GM23338 (cell line): ENCODE data around the gene SLC6A1. TPM values are rescaled to one million over a fixed set of nuclear protein-coding genes. Genes with fewer than 3 reads are reported as not detected.

Experiments used
- ATAC-seq: fragments of 200-7000 bp; cut with Tn5 transposase; 3 replicates; pipeline ENCODE4 v1.9.1; 2020
- DNase-seq: peaks from one replicate; pipeline ENCODE4 v3.0.0-alpha.2; 2015; ENCODE audit warnings: low spot score
- H2AFZ ChIP-seq: fragments of 200-600 bp; sonication (generic); 2 replicates; pipeline ENCODE4 v1.8.0; 2016; ENCODE audit warnings: antibody characterized with exemption, mild to moderate bottlenecking, moderate library complexity
- H3F3A ChIP-seq: fragments of 200-600 bp; sonication (generic); replicated peaks from 2 replicates; pipeline ENCODE4 v1.8.0; 2017; ENCODE audit warnings: antibody characterized with exemption, mixed run types, low read depth
- H3K27ac ChIP-seq: fragments of 200-600 bp; sonication (generic); 2 replicates; pipeline ENCODE4 v1.6.1; 2016; ENCODE audit warnings: low read depth
- H3K27me3 ChIP-seq: fragments of 200-600 bp; sonication (generic); 2 replicates; pipeline ENCODE4 v1.8.0; 2016; ENCODE audit warnings: mild to moderate bottlenecking, mixed run types, moderate library complexity; ENCODE audit not compliant: insufficient read depth
- H3K36me3 ChIP-seq: fragments of 200-600 bp; sonication (generic); 2 replicates; pipeline ENCODE4 v1.8.0; 2016; ENCODE audit warnings: mild to moderate bottlenecking; ENCODE audit not compliant: insufficient read depth
- H3K4me1 ChIP-seq: fragments of 200-600 bp; sonication (generic); 2 replicates; pipeline ENCODE4 v1.8.0; 2016; ENCODE audit warnings: mild to moderate bottlenecking, moderate library complexity; ENCODE audit not compliant: insufficient read depth
- H3K4me2 ChIP-seq: fragments of 200-600 bp; sonication (generic); 2 replicates; pipeline ENCODE4 v1.7.1; 2017; ENCODE audit warnings: mixed run types
- H3K4me3 ChIP-seq: fragments of 200-600 bp; sonication (generic); 2 replicates; pipeline ENCODE4 v1.6.1; 2016; ENCODE audit warnings: mixed run types
- H3K79me2 ChIP-seq: fragments of 200-600 bp; sonication (generic); replicated peaks from 2 replicates; pipeline ENCODE4 v1.8.0; 2017; ENCODE audit warnings: mild to moderate bottlenecking; ENCODE audit not compliant: insufficient read depth
- H3K9me2 ChIP-seq: fragments of 200-600 bp; sonication (generic); 2 replicates; pipeline ENCODE4 v1.8.0; 2017; ENCODE audit not compliant: insufficient read depth
- H4K20me1 ChIP-seq: fragments of 200-600 bp; sonication (generic); replicated peaks from 2 replicates; pipeline ENCODE4 v1.8.0; 2017; ENCODE audit warnings: mild to moderate bottlenecking; ENCODE audit not compliant: insufficient read depth
- H3K27ac Mint-ChIP-seq: 2 replicates; pipeline ENCODE4 v1.8.0; 2020; ENCODE audit warnings: inconsistent platforms, mild to moderate bottlenecking, moderate library complexity, mixed read lengths
- H3K27me3 Mint-ChIP-seq: 3 replicates; pipeline ENCODE4 v1.8.0; 2022; ENCODE audit warnings: low read depth, mild to moderate bottlenecking, moderate library complexity, mixed read lengths, inconsistent platforms; ENCODE audit not compliant: insufficient read depth, poor library complexity
- H3K36me3 Mint-ChIP-seq: 3 replicates; pipeline ENCODE4 v1.8.0; 2021; ENCODE audit warnings: low read depth, mild to moderate bottlenecking, inconsistent platforms, moderate library complexity, mixed read lengths
- H3K4me1 Mint-ChIP-seq: 3 replicates; pipeline ENCODE4 v1.8.0; 2020; ENCODE audit warnings: mild to moderate bottlenecking, inconsistent platforms, mixed read lengths
- H3K4me3 Mint-ChIP-seq: 3 replicates; pipeline ENCODE4 v1.8.0; 2021; ENCODE audit warnings: moderate library complexity, mild to moderate bottlenecking, inconsistent platforms, mixed read lengths
- H3K9me3 Mint-ChIP-seq: 3 replicates; pipeline ENCODE4 v1.8.0; 2020; ENCODE audit warnings: moderate library complexity, mild to moderate bottlenecking, inconsistent platforms, mixed read lengths
- CREB1 ChIP-seq: fragments of 250-450 bp; sonication (Bioruptor Pico); IDR thresholded peaks from 2 replicates; pipeline ENCODE4 v1.5.0; 2020; ENCODE audit warnings: low read depth, mild to moderate bottlenecking, moderate library complexity
- CTCF ChIP-seq, 2 experiments: fragments of 200-600 bp in 1 of 2; sonication (generic) in 1 of 2; conservative IDR thresholded peaks; 2 replicates each; pipeline versions ENCODE4 v1.5.1 to v1.6.1; 2016 to 2017; ENCODE audit warnings: antibody characterized with exemption in 2 of 2, low read depth in 2 of 2, mild to moderate bottlenecking in 2 of 2, moderate library complexity in 1 of 2
- ETS1 ChIP-seq: IDR thresholded peaks from 2 replicates; pipeline ENCODE4 v1.6.1; 2016; ENCODE audit warnings: antibody characterized with exemption
- EZH2 ChIP-seq: fragments of 200-600 bp; sonication (generic); IDR thresholded peaks from one replicate; pipeline ENCODE4 v1.8.0; 2017; ENCODE audit warnings: antibody characterized with exemption, mild to moderate bottlenecking, low read depth; ENCODE audit not compliant: unreplicated experiment
- EZH2phosphoT487 ChIP-seq: fragments of 200-600 bp; sonication (generic); IDR thresholded peaks from one replicate; pipeline ENCODE4 v1.8.1; 2018; ENCODE audit warnings: antibody characterized with exemption; ENCODE audit not compliant: unreplicated experiment
- JUNB ChIP-seq: IDR thresholded peaks from one replicate; pipeline ENCODE4 v1.6.1; 2016; ENCODE audit warnings: antibody characterized with exemption; ENCODE audit not compliant: unreplicated experiment
- NANOG ChIP-seq: IDR thresholded peaks from 2 replicates; pipeline ENCODE4 v1.6.1; 2016; ENCODE audit warnings: antibody characterized with exemption, borderline replicate concordance
- POLR2AphosphoS5 ChIP-seq: IDR thresholded peaks from 2 replicates; pipeline ENCODE4 v1.6.1; 2016; ENCODE audit warnings: antibody characterized with exemption, low read depth
- REST ChIP-seq: IDR thresholded peaks from one replicate; pipeline ENCODE4 v1.6.1; 2018; ENCODE audit warnings: antibody characterized with exemption; ENCODE audit not compliant: unreplicated experiment
- STAT1 ChIP-seq: IDR thresholded peaks from one replicate; pipeline ENCODE4 v1.6.1; 2016; ENCODE audit warnings: antibody characterized with exemption; ENCODE audit not compliant: unreplicated experiment
- ZNF114 ChIP-seq: fragments of 250-450 bp; sonication (Bioruptor Pico); IDR thresholded peaks from 2 replicates; pipeline ENCODE4 v1.5.0; 2020; ENCODE audit warnings: mild to moderate bottlenecking, moderate library complexity
- ZNF331 ChIP-seq: fragments of 250-450 bp; sonication (Bioruptor Pico); IDR thresholded peaks from 2 replicates; pipeline ENCODE4 v1.5.0; 2020; ENCODE audit warnings: low read depth, mild to moderate bottlenecking, moderate library complexity
- ZNF462 ChIP-seq: fragments of 250-450 bp; sonication (Bioruptor Pico); IDR thresholded peaks from 2 replicates; pipeline ENCODE4 v1.5.0; 2020; ENCODE audit warnings: mild to moderate bottlenecking, moderate library complexity
- polyA plus RNA-seq: library from polyadenylated mRNA; unstranded; fragments of >200 nt; fragmentation: Nextera tagmentation; extraction: Ambion mirVana; gene quantifications from 2 replicates; pipeline ENCODE4 v1.2.1, GENCODE V29; 2016
- total RNA-seq: library from RNA; depleted of rRNA; stranded (reverse); fragments of >200 nt; shearing (Covaris generic); gene quantifications from 2 replicates; pipeline ENCODE4 v1.2.3, GENCODE V29; 2014

The SLC6A1 gene
- total and polyA plus RNA-seq, 2 experiments from 2014 or later = 0.16 to 0.28 TPM

GRCh38 chr3:10976770-10977169, 15.8 kb upstream of the SLC6A1 start:
- Histone ChIP-seq H3K36me3 (no peaks in the 10 kb centered on the region), H3K4me3 (no peak overlapping the region), H3K4me1 (peaks cover 13% of the 10 kb centered on the region), H4K20me1 (no peaks in the 10 kb centered on the region), H3K27me3 (no peaks in the 10 kb centered on the region), H3K79me2 (no peaks in the 10 kb centered on the region), H2AFZ (no peak overlapping the region), H3K9me2 (no peaks in the 10 kb centered on the region), H3F3A (no peaks in the 10 kb centered on the region), H3K4me2 (no peak overlapping the region), H3K27ac (no peak overlapping the region)
- TF ChIP-seq CTCF (conservative IDR thresholded peaks at IDR 0.05; ENCODE audit: low read depth in 2 of 2) (no peak), NANOG (no peak), ZNF462 (CRISPR knock-in tag) (no peak), ZNF331 (CRISPR knock-in tag) (no peak), CREB1 (no peak), ZNF114 (CRISPR knock-in tag) (no peak), STAT1 (no peak), ETS1 (no peak), EZH2phosphoT487 (no peak), JUNB (no peak), POLR2AphosphoS5 (no peak), REST (no peak), EZH2 (no peak)
- H3K27me3 Mint-ChIP-seq = peaks cover 7% of the 10 kb centered on the region
- no peaks in the 10 kb centered on the region for H3K36me3 Mint-ChIP-seq
- H3K4me3 Mint-ChIP-seq = no peak overlapping the region
- ATAC-seq (no peak), DNase-seq (no peak)
- no peaks in the 10 kb centered on the region for H3K9me3 Mint-ChIP-seq
- peaks cover 25% of the 10 kb centered on the region for H3K4me1 Mint-ChIP-seq
- no peak overlapping the region for H3K27ac Mint-ChIP-seq
